ENCODE results near the gene PRKCQ.
"Not testable (repeated sequence)": the region's sequence is repeated elsewhere in the genome, so short reads cannot be mapped to it uniquely, and the experiment has no call there.

PRKCQ gene

DNA sequence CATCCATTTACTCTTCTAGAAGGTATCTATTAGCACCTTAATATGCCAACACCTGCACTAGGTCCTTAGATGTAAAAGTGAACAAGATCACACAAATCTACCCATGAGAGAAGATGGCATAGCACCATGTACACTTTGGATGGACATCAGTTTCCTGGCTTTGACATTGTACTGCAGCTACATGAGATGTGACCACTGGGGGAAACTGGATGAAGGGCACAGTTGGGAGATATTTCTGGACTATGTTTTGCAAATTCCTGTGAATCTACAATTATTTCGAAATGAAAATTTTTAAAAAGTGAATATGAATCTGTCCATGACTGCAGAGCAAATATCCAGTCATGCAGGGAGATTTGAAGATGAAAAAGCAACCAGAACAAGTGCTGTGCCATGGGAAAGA, 124.5 kb downstream of the PRKCQ start:
- no peak for DNase-seq (ENCODE audit: low spot score)

DNA sequence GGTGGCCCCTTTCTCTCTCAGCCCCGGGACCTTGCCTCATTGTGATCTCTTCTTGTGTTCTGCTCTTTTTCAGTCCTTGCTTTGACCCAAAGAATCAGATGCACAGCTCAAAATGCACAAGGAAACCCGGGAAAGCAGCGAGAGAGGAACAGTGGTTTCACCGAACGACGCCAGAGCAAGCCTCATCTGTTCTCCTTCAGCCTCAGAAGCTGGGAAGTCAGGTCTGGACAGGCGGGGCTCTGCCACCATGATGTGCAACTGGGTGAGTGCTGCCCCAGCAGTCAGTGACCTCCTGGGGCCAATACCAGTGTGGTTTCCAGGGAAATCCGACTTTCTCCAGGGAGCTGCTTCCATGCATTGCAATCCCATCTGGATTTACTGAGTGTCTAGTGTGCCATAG, 133.4 kb downstream of the PRKCQ start:
- no peak for DNase-seq (ENCODE audit: low spot score)

DNA sequence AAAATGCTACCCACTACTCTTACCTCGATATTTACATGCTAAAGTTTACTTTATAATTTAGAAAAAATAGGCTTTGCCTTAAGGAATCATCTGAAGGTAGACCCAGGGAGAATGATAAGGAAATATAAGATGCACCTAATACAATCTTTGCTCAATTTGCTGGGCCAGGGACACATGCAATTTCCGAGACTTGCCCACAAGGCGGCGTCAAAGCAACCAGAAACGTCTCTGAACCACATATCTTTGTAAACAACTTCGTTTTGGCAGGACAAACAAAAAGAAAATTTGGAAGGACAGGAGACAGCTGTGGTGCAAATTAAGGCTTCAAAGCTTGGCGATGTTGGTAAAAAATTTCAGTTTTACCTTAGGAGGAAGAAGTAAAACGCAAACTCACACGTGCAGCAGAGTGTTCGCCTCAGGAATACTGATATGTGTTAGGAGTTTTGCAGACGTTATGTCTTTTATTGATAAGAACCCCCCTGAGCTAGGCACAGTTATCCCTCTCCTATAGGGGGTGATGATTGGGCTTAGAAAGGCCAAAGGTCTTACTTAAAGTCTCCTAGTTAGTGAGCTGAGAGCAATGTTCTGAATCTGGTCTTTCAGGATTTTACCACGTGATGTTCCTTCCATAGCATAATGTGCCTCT, 134.3 kb downstream of the PRKCQ start:
- no peak for DNase-seq (ENCODE audit: low spot score)

DNA sequence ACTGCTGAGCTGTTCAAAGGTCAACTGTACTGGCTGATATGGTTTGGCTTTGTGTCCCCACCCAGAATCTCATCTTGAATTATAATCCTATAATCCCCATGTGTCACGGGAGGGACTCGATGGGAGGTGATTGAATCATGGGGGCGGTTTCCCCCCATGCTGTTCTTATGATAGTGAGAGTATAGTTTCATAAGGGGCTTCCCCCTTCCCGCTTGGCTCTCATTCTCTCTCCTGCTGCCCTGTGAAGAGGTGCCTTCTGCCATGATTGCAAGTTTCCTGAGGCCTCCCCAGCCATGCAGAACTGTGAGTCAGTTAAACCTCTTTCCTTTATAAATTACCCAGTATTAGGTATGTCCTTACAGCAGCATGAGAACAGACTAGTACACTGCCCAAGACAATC, 140.2 kb downstream of the PRKCQ start:
- DNase-seq (ENCODE audit: low spot score), result not testable (repeated sequence)

DNA sequence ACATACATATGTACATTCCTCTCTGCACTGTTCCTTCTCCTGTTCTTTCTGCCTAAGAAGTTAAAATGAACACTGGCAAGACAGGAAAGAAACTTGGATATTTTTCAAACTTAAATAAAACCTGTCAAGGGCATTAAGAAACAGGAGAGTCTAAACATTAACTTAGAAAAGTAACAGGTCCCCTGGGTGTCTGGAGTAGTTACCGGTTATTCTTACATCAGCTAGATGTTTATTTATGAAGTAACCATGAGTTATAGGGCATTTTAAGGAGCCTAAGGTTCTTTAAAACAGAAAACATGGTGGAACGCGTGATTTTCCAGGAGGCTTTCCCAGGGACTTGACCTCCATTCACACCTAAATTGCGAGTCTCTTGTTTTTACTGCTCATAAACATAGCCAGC, 148.2 kb downstream of the PRKCQ start:
- DNase-seq (ENCODE audit: low spot score), result no peak

DNA sequence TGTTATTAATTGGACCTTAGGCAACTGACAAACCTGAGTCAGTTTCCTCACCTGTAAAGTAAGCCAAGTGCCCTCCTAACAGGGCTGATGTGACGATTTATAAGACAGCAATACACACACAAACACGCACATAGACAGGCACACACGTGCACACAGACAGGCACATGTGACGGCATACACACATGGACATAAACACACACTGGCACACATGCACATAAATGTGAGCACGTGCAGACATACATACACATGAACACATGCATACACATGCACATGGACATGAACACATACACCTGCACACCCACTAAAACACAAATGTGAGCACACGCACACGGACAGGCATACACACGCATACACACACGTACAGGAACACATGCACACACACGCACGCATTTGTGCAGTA, 148.9 kb downstream of the PRKCQ start:
- DNase-seq (ENCODE audit: low spot score), result no peak

DNA sequence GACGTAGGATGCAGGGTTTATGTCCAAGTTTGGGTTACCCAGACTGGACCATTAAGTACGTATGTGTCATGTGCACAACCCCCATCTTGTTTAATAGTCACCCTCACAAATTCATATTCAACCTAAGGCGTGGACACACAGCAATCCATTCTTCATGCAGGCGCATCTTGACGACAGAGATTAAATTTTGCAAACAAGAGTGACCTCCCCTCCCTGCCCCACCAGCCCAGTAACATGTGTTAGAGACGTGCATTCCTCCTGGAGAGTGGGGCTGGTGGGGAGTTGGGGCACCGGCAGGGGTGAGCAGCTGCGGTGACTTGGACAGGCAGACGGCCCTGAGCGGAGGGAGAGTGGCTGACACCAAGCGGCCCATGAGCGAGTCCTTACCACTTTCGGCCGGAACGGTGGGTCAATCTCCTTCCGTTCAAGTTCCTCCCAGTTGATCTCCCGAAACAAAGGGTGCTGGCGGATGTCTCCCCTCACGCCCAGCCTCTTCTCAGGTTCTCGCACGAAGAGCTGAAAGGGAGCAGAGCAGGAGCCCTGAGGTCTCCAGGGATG, 149.6 kb downstream of the PRKCQ start:
- DNase-seq (ENCODE audit: low spot score), result no peak

DNA sequence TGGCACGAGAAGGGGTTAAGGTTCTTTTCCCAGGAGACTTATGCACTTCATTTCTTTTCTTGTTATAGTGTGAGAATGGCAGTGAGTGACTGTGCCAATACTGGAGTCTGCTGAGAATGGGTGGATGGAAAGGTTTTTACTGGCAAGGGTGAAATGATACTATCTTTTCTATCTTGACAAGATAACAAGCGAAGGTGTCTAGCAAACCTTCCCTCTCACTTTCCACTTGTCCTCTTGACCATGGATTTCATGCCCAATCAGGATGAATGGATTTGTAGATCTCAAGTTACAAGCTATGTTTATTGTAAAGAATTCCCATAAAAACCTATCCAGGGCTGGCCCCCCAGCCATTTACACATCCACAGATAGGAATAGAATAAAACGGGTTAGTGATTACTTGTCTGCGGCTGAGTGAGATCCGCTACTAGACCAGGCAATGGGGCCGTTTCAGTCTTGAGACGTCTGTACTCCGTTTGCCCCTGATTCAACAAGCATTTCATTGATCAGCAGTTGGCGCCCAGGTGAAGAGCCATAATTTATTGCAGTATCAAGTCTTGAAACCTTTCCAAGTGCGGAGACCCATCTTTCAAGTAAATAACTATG, 152.6 kb downstream of the PRKCQ start:
- DNase-seq (ENCODE audit: low spot score), result no peak

DNA sequence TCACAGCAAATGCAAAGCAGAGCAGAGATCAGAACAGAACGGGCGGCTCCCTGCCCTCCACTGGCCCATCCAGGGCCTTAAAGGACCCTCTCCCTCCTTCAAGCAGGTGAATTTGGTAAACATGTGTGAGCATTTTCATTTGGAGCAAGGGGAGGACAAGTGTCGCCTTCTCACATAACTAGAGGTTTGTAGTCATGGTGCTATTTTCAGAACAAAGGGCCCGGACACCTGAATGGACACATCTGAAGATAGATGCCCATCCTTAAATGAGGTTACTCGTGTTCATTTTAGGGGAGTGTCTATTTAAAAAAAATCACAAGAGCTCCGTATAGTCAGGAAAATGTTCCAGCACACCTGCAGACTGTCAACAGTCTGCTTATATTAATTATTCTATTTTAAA, 153.8 kb downstream of the PRKCQ start:
- no peak for DNase-seq (ENCODE audit: low spot score)

DNA sequence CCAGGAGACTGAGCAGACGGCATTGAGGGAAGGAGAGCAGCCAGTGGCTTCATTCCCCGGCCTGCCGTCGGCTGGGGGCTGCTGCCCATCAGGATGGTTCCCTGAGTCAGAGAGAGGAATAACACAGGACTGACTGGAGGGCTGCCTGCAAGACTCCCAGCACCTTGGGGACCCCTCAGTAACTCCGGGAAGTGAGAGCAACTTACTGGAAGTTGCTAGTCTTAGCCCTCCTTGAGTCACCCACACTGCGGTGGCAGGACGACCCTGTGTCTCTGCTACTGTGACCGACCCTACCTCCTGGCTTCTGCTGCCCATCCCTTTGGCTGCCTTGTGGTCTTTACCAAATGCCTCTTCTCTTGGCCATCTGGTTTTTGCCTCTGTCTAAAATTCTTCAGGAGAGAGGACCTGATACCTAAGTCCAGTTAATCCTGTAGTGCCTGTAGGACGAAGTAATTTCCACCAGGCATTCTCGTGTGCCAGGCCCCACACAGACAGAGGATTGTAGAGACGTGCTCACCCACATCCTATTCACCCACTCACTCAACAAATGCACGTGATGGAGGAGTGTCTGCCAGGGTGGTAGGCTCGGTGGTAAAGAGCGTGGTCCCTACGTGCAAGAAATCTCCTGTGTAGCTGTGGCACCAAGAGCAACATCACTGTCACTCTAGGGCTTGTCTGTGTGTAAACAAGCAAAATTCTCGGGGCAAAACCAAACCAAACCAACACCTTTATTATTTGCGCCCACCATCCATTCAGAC, 156.5 kb downstream of the PRKCQ start:
- DNase-seq (ENCODE audit: low spot score), result no peak

DNA sequence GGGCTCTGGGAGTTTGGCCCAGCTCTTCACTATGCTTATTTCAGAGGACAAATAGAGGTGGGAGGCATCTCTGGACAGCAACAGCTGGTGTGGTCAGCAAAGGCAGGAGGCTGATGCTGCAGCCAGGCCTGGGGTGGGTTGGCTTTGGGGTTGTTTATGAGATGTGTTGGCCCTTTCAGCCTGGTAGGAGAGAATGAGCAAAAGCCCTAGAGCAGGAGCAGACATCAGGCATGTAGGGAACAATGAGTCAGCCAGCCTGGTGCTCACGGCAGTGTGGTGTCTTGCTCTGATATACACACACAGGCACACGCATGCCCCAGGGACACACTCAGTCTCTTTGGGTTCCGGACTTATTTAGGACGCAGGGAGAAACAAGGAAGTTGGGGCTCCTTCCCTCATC, 157.1 kb downstream of the PRKCQ start:
- DNase-seq (ENCODE audit: low spot score), result no peak

DNA sequence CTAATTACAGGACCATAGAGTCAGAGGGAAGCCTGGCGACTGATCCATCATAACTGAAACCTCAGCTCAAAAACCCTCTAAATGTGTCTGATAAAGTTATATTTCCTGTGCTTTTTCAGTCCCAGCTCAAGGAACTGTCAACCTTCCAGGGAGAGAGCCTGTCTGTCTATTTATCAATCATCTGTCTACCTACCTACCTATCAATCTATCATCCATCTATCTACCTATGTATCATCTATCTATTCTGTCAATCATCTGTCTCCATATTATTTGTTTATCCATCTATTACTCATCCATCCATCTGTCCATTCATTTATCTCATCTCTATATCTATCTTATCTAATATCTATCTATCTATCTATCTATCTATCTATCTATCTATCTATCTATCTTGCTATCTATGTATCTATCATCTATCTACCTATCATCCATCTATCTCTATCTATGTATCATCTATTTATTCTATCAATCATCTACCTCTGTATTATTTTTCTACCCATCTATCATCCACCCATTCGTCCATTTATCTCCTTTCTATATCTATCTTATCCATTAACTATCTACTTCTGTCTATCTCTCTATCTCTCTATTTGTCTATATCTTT, 161.4 kb downstream of the PRKCQ start:
- DNase-seq (ENCODE audit: low spot score), result no peak

DNA sequence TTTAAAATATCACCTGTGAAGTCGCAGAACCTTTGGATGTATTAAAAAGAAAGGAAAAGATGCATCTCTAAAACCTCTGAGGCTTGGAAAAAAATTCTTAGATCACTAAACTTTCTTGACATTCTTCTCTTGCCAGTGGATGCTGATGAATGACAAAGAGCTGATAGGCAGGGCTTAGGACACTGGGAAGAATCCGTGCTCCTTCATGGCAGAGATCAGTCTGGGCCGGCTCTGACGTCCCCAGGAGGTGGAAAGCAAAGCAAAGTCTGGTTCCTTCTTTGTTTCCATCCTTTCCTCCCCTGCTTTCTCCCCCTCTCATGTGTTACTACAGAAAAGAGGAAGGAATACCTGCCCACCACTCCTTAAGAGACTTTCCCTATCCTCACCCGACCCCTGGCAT, 161.9 kb downstream of the PRKCQ start:
- no peak for DNase-seq (ENCODE audit: low spot score)

DNA sequence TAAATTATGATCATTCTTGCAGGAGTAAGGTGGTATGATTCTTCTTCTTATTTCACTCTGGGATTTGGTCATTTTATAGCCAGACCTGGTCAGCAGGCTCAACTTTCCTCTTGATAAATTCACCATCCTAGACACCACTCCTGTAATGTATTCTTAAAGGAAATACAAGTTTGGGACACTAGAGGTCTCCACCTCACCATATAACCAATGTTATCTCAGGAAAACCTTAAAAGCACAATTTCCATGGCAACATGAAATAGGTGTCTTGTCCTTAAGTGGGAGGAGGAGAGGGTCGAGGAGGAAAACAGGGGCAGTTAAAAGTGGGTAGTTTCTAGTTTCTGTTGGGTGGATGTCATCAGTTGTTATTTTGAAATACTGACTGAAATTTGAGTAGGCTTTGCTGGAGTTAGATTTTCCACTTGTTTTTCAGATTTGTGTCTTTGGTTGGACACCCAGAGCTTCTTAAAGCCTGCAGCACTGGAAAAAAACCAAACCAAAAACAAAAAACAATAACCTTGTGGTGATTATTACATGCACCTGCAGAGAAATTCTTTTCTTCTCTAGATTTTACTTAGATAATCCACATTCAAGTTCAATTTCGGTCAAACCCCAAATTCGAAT, 163.1 kb downstream of the PRKCQ start:
- DNase-seq (ENCODE audit: low spot score), result no peak

DNA sequence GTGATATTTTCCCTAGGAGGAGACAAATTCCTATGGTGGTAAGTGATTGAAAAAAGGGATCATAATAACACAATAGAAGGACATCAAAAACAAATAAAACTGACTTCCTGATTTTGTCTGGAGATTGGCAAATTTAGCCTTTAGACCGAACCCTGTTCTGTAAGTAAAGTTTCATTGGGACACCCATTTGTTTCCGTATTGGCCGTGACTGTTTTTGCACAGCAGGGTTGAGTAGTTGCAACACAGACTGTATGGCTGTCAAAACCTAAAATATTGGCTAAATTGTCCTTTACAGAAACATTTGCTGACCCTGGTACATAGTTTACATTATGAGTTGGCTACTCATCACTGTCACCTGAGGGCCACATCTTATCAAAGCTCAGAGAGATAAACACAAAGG, 168.6 kb downstream of the PRKCQ start:
- no peak for DNase-seq (ENCODE audit: low spot score)

DNA sequence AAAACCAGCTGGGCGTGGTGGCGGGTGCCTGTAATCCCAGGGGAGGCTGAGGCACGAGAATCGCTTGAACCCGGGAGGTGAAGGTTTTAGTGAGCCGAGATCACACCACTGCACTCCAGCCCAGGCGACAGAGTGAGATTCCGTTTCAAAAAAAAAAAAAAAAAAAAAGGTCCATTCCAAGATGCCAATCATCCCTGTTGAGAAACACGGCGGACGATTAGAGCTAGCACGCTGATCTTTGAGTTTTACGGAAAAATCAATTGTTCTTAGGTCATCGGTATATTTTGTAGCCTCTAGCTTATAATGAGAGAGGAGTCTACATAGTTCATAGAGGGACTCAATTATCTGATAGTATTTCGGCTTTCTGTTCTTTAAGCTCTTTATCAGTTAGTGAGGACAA, 169.2 kb downstream of the PRKCQ start:
- no peak for DNase-seq (ENCODE audit: low spot score)

DNA sequence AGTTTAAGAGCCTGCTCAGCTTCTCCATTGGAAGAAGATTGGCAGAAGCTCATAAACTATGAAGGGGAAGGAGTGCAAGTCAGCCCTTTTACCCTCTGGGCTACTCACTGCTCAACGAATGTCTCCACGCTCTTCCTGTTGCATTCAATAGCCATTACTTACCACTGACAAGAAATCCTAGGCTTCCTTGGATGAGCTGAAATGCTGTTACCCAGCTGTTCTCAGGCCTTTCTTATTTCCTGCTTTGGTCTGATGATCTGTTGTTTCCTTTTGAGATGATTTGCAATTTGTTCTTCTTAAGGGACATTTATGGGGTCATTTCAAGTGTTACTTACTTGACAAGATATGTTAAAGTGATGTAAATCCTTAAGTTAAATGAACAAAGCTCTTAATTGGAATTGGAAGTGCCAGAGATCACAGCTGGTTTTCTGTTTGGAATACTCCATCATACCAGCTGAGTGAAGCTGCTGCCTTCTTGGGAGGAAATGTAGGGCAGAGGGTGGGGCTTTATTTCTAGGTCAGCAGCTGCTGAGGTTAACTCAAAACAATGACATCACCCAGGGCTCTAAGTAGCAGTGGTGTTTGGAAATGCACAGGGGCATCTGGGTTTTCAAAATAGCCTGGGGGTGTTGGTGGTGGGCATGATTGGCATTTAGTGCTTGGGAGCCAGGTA, 170.0 kb downstream of the PRKCQ start:
- no peak for DNase-seq (ENCODE audit: low spot score)

DNA sequence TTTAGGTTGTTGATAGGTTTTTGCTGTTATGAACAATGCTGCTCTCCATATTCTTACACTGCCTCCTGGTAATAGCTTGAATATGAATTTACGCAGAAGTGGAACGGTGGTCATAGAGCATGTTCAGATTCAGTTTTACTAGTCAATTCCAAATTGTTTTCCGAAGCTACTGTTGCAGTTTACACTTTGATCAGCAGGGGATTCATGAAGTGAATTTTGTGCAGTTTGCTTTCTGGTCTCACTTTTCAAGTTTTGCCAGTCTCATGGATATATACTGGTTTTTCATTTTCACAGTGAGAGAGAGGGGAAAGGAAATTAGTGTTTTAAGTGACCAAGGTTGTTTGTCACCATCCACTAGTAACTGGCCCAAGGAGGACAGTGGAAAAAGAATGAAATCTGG, 171.3 kb downstream of the PRKCQ start:
- DNase-seq (ENCODE audit: low spot score), result no peak

DNA sequence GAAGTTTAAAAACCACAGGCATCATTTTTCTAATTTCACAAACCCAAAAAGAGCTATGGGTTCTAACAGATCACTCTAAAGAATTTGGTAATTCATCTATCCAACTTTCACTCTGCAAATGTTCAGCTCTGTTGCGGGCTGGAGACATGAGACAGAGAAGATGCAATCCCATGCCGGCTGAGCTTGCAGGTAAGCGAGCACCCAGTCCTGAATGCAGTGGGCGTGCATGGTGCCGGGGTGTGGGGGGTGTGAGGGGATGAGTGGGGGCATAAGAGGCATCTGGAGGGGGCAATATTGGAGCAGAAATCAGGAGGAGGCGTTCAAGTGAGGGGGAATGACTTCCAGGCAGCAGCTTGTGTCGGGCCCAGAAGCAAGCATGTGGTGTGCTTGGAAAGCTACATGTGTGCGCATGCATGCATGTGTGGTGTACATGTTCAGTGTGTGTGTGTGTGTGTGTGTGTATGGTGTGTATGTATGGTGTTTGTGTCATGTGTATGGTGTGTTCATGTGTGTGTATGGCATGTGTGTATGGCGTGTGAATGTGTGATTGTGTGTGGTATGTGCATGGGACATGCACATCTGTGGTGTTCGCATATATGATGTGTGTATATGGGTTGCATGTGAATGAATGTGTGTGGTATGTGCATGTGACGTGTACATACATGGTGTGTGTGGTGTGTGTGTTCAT, 172.9 kb downstream of the PRKCQ start:
- DNase-seq (ENCODE audit: low spot score), result no peak

DNA sequence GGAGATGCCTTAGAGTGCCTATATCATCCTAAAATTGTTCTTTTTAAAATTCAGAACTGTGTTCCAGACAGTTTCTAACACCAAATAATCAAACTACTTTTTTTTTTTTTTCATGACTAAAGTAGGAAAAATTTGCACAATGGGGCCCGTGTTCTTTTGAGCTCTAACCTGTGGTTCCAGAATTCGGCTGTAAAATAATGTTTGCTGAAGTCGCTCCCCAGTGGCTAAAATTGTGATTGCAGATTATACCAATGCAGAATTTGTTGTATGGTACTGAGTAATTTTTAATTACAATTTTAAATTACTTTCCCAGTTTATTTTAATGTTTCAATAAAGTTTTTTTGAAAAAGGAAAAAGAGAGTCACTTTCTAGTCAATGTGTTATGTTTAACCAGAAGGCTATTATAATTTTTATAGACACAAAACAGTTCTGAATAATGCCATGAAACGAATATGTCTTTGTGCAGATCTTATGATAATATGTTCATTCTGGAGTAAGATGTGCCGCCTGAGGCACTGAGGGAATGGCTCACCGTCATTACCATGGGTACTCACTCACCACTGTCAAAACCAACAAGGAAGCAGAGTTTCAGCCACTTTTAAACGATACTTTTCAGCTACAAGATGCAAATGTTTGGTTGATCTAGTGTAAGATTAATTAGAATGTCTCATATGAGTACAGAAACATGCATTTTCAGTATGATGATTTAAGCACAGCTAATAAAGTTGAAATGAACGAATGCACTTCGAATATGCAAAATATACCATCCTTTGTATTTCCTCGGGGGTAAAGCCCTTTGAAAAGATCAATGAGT, 173.6 kb downstream of the PRKCQ start:
- DNase-seq (ENCODE audit: low spot score), result no peak
